ENCODE data around the gene NACC2.

NACC2 gene

DNA sequence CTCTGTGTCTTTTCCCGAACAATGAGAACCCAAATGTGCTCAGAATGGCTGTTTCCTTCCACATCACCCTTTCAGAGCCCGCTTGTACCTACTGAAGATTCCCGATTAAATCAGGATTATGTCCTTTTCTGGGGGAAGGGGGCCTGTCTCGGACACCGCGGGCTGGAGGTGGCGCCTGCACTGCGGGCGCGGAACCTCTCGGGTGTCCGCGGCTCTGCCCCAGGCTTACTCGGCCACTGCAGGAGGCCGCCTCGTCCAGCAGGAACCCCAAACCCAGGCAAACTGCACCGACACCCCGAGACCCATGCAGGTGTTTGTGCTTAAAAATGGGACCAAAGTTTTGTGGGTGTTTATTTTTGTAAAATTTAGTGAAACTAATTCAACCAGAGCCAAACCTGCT, 32.2 kb upstream of the NACC2 start:
- DNase-seq = no peak

DNA sequence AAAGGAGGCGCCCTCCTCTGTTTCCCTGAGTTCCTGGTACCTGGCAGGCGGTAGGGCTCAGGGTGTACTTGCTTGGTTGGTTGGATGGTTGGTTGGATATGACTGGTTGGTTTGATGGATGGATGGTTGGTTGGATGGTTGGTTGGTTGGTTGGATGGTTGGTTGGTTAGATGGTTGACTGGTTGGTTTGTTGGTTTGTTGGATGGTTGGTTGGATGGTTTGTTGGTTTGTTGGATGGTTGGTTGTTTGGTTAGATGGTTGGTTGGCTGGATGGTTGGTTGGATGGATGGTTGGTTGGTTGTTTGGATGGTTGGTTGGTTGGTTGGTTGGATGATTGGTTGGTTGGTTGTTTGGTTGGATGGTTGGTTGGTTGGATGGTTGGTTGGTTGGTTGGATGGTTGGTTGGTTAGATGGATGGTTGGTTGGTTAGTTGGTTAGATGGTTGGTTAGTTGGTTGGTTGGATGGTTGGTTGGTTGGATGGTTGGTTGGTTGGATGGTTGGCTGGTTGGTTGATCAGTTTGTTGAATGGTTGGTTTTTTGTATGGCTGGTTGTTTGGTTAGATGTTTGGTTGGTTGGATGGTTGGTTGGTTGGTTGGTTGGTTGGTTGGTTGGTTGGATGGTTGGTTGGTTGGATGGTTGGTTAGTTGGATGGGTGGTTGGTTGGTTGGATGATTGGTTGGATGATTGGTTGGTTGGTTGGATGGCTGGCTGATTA, 30.0 kb upstream of the NACC2 start:
- DNase-seq = no peak

DNA sequence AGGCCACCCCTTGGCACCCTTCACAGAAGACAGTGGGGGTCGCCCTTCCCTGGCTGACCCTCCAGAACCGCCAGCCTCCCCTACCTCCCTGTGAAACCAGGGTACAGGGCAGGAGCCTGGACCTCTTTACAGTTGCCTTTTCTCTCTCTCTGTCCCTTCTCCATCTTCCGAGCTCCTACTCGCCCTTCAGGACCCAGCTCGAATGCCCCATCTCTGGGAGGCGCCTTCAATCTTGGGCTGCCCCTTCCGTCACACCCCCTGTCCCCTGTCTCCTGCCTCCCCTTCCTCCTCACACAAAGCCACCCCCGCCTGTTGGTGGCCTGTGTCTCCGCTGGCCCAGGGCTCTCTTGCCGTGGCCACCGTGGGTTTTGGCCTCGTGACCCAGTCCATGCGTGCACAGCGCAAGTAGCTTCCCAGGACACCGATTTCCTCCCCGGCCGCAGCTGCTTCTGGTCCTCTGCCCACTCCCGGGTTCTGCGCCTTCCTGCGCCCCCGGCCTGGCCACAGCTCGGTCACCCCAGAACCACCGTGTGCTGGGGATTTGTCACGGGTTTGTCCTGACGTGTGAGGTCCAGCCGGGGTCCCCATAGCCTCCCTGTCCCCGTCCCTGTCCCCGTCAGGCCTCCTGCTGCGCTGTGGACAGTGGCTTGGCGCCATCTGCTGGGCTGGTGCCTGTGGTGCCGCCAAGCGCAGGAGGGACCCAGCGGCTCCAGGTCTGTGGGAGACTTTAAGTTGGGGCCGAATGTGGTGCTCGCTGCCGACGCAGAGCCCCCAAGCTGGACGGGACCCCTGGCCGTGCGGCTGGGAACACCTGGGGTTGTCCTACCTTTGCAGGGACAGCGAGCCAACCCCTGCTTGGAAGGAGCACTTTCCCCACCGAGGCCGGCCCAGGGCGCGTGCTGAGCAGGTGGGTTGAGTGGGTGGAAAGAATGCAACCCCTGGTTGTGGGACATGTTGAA, 27.6 kb upstream of the NACC2 start:
- peak; percentile 79 for DNase-seq

DNA sequence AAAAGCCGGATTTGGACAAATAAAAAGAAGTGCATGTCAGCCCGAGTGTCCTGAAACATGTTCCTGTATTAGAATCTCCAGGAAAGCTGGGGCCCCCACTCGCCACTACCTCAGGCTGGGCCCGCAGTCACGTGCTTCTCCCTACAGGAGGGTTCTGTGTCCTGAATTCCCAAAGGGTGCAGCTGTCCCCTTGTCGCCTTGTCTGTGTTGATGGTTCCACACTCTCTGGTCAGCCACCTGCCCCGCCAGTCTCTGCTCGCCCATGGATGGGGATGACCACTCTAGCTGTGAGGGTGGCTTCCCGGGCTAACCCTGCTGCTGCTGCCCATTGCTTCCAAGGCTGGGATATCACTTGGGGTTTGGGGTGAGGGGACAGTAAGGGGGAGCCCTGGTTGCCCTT, 26.7 kb upstream of the NACC2 start:
- DNase-seq = no peak

DNA sequence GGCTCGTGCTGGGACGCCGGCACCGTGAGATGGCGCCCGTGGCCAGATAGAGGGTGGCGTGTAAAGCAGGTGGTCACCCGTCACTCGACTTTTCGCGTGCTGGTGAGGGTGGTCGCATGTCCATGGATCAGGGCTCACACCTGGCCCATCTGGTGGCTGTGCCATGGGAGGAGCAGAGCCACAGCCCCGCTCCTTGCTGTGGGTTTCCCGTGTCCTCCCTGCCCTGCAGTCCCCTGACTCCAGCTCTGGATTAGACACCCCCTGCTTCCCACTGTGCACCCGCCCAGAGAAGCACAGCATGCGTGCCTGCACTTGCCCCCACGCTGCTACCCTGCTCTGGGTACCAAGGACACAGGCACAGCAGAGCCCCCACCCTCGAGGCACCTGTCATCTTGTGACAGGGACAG, 25.4 kb upstream of the NACC2 start:
- DNase-seq = no peak

DNA sequence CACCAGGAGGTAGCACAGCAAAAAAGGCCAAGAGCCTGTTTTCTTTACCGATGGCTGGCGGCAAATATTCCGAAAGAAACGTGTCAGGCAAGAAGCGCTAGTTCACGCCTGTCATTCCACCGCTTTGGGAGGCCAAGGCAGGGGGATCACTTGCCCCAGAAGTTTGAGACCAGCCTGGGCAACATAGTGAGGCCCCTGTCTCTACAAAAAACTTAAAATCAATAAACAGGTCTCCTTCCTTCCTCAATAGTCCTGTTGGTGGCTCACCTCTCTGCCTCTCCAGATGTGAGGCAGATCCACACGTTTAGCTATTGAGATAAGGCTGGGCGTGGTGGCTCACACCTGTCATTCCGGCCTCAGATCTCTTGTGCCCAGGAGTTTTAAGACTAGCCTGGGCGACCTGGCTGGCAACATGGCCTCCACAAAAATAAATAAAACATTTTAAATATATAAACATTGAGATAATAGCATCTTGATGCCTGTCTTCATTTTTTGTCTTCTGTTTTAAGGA, 24.8 kb upstream of the NACC2 start:
- DNase-seq = no peak

DNA sequence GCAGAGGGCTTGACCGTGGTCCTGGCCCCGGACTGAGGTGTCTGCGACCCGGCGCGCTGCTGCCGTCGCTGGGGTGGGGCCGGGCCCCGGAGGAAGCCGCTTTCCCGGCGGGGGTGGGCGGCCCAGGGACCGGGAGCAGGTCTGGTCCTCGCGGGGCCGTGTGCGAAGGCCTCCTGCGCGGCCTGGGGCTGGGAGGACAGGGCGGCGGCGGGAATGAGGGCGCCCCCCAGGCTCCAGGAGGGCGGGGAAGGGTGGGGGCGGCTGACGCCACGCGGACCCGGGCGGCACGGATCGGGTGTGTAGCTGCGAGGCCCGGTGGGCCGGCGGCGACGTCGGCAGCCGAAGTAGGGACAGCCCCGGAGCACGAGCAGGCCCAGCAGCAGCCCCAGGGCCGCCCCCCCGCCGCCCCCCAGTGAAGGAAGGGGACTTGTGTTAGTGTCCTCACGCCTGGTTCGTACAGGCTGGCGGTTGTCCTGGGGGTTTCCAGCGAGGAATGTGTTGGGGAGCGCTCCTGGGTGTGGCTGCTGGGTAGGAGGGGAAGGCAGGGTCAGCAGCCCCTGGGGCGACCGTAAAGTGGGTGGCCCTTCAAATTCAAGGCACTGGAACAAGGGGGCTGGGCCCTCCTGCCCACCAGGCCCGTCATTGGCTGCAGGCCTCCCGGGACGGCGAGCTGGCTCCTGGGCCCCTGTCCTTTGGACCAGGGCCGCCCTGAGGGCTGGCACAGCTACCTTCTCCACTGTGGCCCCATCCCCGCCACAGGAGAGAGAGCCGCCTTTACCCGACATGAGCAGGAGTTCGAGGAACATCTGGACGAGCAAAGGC, 24.2 kb upstream of the NACC2 start:
- DNase-seq = peak; percentile 30

DNA sequence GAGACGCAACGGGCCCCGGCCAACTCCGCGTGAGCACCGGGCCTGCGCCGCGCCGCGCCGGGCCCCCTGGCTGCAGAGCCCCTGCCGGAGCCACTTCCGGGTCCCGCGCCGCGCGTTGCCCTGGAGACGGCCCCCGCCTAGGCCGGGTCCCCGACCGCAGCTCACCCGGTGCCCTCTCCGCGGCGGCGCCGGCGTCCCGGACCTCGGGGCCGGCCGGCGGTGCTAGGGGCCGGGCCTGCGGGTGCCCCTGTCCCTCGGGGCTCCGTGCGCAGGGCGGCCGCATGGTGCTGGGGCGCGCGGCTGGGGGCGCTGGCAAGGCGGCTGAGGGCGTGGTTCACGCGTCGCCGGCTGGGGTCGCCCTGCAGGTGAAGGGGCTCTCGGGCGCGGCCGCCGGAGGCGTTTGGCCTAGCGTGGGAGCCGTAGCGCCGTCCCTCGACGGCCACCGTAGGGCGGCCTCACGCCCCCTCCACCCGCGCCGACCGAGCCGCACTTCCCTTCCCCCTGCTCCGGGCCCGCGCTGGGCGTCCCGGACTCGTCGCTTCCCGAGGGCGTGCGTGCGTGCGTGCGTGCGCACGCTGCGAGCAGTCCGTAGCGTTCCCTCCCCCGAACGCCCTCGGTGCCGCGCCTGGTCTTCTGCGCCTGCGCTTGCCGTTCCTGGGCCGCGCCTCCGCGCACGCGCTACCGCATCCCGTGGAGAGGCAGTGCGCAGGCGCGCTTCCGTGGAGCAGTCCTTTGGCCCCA, 23.4 kb upstream of the NACC2 start, which contains the start of gene TMEM250:
Gene TMEM250, minus strand, starts transcription at position 556 of the 741 bp plus-strand sequence. CDS start 1,975 bp downstream, outside the sequence.
- DNase-seq = peak; percentile 97

DNA sequence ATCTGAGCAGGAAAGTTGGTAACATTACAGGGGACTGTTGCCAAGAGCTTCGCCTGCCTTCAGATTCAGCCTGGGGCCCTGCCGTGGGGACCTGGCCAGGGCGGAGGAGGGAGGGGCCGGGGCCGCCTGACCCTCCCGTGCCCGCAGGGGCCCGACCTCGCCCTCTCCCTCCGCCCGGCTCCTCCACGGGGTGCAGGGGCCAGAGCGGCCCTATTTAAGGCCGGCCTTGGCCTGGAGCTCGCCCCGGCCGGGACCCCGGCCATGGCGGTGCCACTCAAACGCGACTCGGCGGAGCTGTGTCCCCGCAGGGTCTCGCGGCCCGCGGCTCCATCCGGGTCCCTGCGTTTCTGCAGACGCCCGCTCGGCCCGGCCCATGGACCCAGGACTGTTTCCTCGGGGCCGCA, 22.8 kb upstream of the NACC2 start:
- DNase-seq = no peak

DNA sequence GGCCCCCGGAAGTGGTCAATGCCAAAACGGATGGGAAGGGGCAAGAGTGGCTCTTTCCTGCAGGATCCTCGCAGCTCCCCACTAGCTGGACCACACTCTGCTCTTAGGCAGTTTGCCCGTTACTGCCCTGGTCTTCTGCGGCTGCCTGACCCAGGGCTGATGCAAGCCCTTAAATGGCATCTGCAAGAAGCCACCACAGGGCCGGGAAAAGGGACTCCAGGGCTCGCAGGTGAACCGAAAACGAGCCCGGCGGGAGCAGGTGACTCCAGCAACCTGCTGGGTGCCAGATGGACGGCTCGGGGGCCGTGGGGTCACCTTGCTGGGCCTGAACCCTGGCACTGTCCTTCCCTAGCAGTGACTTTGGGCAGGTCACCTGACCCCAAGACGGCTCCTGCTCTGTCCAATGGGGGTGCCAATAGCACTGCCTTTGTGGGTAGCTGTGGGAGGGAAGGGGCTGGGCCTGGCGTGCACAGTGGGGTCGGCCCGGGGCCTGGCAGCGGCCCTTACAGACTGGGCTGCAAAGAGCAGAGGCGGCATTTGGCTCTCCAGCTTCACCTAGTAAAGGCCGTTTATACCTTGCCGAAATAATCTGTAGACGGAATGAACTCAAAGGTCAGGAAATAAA, 22.3 kb upstream of the NACC2 start:
- DNase-seq = peak; percentile 61

DNA sequence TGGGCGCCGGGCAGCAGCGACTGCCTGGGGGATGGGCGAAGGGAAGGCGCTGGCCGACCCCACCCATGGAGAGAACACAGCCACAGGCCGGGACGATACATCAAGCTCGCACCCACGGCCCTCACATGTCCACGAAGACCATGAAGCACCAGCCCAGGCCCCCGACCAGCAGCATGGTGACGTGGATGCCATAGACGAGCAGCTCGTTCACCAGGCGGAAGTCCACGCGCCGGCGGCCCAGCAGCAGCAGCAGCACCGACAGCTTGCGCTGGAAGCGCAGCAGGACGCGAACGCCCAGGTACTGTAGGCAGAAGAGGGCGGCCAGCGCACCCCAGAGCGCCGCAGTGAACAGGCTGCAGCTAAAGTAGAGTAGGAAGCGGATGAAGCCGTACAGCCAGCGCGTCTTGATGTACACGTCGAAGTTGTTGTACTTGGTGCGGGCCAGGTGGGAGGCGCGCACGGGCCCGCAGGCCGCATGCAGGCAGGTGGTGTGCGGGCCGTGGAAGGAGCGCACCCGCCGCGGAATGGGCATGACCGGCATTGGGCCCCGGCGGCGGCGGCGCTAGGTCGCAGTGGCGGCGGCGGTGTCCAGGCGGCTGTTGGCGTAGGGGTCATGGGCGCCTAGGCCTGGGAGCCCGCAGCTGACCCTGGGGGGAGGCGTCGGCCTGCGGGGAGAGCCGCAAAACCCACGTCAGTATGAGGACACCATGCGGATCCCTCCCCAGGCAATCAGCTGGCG, 21.4 kb upstream of the NACC2 start:
- DNase-seq = no peak

DNA sequence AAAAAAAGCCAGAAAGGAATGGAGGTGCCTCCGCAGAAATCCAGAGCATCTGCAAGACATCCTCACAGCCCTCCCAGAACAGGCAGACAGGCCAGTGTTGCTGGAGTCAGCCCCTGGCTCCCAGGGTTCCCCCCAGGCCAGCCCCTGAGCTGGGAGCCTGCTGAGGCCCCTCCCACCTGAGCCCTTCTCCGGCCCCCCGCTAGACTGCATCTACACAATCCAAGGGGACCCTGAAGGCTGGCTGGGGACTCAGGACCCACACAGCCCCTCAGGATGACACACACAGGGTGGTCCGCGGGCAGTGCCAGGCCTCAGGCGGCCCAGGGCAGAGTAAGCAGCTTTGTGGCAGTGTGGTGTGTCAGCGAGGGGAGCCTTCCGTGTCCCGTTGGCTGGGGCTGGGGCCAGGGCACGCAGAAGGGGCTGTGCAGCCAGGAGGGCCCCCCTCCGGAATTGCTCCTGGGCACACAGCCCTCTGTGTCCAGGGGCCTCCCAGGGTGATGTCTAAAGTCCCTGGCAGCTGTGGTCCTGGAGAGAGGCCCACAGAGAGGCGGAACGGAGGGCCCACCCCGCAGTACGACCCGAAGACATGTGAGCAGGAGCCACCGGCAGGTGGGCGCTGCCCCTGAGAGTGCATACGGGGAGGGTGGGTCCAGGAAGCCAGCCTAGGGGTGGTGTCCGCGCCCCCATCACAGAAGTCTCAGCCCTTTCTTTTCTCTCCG, 20.7 kb upstream of the NACC2 start:
- DNase-seq = no peak

DNA sequence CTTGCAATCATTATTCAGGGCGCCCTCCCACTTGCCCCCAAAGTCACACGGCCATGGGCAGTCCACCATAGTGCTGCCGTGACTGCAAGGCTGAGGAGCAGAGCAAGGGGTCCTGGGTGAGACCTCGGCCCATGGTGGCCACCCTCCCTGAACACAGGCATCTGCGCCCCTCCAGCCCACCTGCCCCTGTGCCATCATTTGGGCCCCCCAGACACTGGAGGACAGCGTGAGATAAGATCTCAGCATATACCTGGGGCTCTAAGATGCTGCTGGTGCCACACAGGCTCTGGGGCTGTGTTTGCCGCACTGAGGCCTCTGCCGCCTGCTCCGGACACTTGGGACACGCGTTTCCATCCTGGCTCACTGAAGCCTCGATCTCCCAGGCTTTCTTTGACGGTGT, 20.1 kb upstream of the NACC2 start:
- DNase-seq = no peak

DNA sequence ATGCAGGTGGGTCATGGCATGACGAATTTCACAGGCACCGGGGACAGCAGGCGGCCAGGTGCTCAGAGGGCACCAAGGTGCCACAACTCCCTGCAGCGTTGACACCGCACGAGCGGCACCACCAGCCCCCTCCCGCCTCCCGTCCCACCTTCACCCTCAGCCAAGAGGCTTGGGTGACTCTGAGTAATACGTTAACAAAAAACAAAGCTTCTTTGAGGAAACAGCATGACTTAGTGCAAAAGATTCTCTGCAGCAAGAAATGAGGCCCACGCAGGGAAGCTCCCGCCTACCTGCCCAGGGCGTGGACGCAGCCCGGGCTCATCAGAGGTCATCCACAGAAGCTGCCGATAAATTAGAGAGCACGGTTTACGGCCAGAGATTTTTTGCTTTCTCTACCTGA, 19.5 kb upstream of the NACC2 start:
- no peak for DNase-seq

DNA sequence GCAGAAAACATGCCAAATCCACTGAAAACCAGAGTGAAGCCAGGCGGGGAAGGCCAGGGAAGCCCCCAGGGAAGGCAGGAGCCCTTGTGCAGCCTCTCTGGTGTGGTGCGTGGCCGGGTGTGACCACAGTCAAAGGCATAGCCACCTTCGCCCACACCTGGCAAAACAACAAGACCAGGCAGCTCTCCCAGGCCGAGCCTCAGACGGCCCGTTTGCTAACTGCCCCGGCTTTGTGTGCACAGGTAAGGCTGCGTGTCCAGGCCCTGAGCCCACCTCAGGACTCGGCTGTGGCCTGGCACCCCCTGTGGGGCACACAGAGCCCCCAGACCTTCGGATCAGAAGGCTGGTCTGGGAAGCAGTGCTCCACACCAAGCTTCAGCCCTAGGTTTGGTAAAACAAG, 17.5 kb upstream of the NACC2 start:
- DNase-seq = no peak

DNA sequence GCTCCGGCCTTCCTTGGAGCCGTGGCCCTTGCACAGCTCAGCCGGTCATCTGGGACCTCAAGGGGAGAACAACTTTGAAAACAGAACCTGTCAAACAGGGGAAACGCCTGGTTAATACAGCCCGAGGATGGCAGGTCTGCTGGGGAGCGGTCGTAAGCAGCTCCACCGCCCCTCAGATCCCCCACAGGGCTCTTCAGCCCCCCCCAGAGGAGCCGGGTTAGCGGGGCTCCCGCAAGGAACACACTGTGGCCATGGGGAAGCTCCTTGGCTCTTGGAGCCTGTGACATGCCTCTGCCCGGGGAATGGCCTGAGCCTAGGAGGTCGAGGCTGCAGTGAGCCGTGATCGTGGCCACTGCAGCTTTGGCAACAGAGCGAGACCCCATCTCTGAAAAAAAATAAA, 16.8 kb upstream of the NACC2 start:
- DNase-seq = no peak

DNA sequence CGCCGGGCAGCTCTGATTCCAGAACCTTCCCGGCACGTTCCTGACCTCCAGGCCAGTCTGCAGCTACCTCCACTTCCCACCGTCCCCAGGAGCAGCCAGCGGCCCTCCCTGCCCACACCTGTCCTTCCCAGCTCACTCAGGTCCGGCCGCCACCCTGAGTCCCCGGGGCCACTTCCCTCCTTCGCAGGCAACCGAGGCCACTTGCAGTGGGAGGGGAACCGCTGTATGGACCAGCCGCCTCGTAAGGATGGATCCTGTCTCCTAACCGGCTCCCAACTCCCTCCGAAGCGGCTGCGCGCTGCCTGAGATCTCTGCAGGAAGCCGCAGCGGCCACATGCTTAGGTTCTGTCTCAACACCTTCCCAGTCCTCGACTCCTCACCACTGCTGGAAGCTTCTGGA, 16.1 kb upstream of the NACC2 start:
- no peak for DNase-seq

DNA sequence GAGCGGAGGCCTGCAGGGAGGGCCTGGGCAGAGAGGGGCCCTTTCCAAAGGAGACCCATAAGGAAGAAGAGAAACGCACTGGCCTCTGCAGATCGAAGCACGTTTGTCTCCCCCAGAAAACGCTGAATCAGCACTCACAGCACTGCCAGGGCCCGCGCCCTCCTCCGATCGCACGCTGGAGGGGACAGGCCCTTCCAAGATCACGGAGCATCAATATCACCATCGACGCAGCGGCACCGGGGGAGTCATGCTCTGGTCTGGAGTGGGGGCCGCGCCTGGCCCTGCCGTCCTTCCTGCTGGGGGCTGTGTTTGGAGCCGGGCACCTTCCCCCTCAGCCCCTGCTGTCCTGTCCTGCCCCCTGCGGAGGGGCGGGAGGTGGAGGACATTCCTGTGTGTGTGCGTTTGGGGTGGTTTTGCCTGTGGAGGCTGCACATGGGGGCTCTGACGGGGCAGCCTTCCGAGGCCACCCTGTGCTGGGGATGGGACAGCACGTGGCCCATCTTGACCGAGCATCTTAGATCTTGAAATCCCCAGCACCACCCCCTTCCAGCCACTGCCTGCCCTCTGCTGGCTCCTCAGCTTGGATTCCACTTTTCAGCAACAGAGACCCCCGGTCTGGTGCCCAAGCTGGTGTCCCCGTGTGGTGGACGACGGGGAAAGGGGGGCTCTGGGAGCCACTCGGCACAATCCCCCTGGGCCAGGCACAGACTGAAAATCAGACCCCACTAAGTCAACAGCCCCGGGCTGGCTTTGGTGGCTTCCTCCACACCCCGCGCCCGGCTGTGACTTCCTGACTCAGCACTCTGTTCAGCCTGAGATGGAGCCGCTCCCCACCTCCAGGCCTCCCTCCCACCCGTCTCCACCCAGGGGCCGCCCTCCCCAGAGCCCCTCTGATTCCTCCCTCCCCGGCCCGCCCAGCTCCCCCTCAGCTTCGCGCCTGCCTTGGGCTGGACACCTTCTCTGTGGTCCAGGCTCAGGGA, 15.3 kb upstream of the NACC2 start:
- DNase-seq = no peak
